CD14-positive monocyte (primary cell): ENCODE results near the gene USP17L30. TPM values are rescaled to one million over a fixed set of nuclear protein-coding genes. Genes with fewer than 3 reads are reported as not detected.
"Not testable (repeated sequence)": the region's sequence is repeated elsewhere in the genome, so short reads cannot be mapped to it uniquely, and the experiment has no call there.

Experiments
- DNase-seq, 3 donors: peaks; one replicate each; pipeline ENCODE4 v3.0.0-alpha.2; 2011 to 2022
- H2AFZ ChIP-seq: 2 replicates; pipeline ENCODE4 v1.6.0; 2012; ENCODE audit warnings: mild to moderate bottlenecking, low read depth, low read length, inconsistent platforms; ENCODE audit not compliant: insufficient read depth, poor library complexity, severe bottlenecking
- H3K27ac ChIP-seq, 2 donors: 1 replicate in 1 of 2; 2 replicates in 1 of 2; pipeline ENCODE4 v1.5.1; 2012 to 2013; ENCODE audit warnings: low read length in 2 of 2, control low read depth in 1 of 2, inconsistent platforms in 1 of 2, low read depth in 1 of 2, mild to moderate bottlenecking in 1 of 2
- H3K27me3 ChIP-seq, 2 donors: one replicate each; pipeline versions ENCODE4 v1.6.0 to v1.6.1; 2011 to 2013; ENCODE audit warnings: low read length in 2 of 2; ENCODE audit not compliant: control insufficient read depth in 2 of 2, insufficient read depth in 2 of 2
- H3K36me3 ChIP-seq, 2 donors: replicated peaks in 1 of 2; 1 replicate in 1 of 2; 2 replicates in 1 of 2; pipeline versions ENCODE4 v1.5.1 to v1.6.1; 2012 to 2013; ENCODE audit warnings: low read length in 2 of 2, control low read depth in 1 of 2, inconsistent platforms in 1 of 2, mild to moderate bottlenecking in 1 of 2; ENCODE audit not compliant: insufficient read depth in 2 of 2, control insufficient read depth in 1 of 2
- H3K4me1 ChIP-seq, 2 donors: 1 replicate in 1 of 2; 2 replicates in 1 of 2; pipeline versions ENCODE4 v1.5.1 to v1.6.1; 2012 to 2013; ENCODE audit warnings: low read length in 2 of 2, control low read depth in 1 of 2, inconsistent platforms in 1 of 2, mild to moderate bottlenecking in 1 of 2, moderate library complexity in 1 of 2; ENCODE audit not compliant: insufficient read depth in 2 of 2, control insufficient read depth in 1 of 2
- H3K4me2 ChIP-seq: replicated peaks from 2 replicates; pipeline ENCODE3; 2012; ENCODE audit warnings: low read length, moderate library complexity, mild to moderate bottlenecking; ENCODE audit not compliant: poor library complexity, severe bottlenecking; ENCODE audit errors: extremely low read depth
- H3K4me3 ChIP-seq, 3 experiments: fragments of 200-600 bp in 1 of 3; sonication (generic) in 1 of 3; replicated peaks in 1 of 3; 1 replicate in 2 of 3; 2 replicates in 1 of 3; pipeline ENCODE4 v1.5.1; 2011 to 2013; ENCODE audit warnings: low read length in 3 of 3, mild to moderate bottlenecking in 3 of 3, control low read depth in 2 of 3, low read depth in 2 of 3, inconsistent platforms in 1 of 3, moderate library complexity in 1 of 3
- H3K79me2 ChIP-seq: 2 replicates; pipeline ENCODE4 v1.6.0; 2012; ENCODE audit warnings: mild to moderate bottlenecking, control low read depth, inconsistent platforms, low read length, moderate library complexity; ENCODE audit not compliant: insufficient read depth
- H3K9ac ChIP-seq: 2 replicates; pipeline ENCODE4 v1.6.0; 2017; ENCODE audit warnings: low read length, mild to moderate bottlenecking; ENCODE audit not compliant: insufficient read depth, poor library complexity, severe bottlenecking
- H3K9me3 ChIP-seq, 2 donors: replicated peaks in 1 of 2; 1 replicate in 1 of 2; 2 replicates in 1 of 2; pipeline versions ENCODE4 v1.5.1 to v1.6.1; 2012 to 2013; ENCODE audit warnings: low read length in 2 of 2, control low read depth in 1 of 2; ENCODE audit not compliant: control insufficient read depth in 1 of 2, insufficient read depth in 1 of 2
- H4K20me1 ChIP-seq: 2 replicates; pipeline ENCODE4 v1.6.0; 2012; ENCODE audit warnings: mild to moderate bottlenecking, low read length, control low read depth, moderate library complexity; ENCODE audit not compliant: insufficient read depth
- H3K27ac Mint-ChIP-seq, 7 donors: one replicate each; pipeline ENCODE4 v1.8.0; 2020; ENCODE audit warnings: mild to moderate bottlenecking in 7 of 7, mixed read lengths in 7 of 7, moderate library complexity in 6 of 7, inconsistent platforms in 2 of 7
- H3K27me3 Mint-ChIP-seq, 3 donors: one replicate each; pipeline ENCODE4 v1.8.0; 2021 to 2022; ENCODE audit warnings: low read depth in 3 of 3, mild to moderate bottlenecking in 3 of 3, mixed read lengths in 3 of 3, moderate library complexity in 3 of 3, inconsistent platforms in 1 of 3
- H3K36me3 Mint-ChIP-seq, 2 donors: one replicate each; pipeline ENCODE4 v1.8.0; 2020; ENCODE audit warnings: mixed read lengths in 2 of 2, inconsistent platforms in 1 of 2, mild to moderate bottlenecking in 1 of 2
- H3K4me1 Mint-ChIP-seq: one replicate; pipeline ENCODE4 v1.8.0; 2020; ENCODE audit warnings: mild to moderate bottlenecking, mixed read lengths
- H3K4me3 Mint-ChIP-seq, 2 donors: one replicate each; pipeline ENCODE4 v1.8.0; 2020; ENCODE audit warnings: mild to moderate bottlenecking in 2 of 2, mixed read lengths in 2 of 2, moderate library complexity in 1 of 2
- H3K9me3 Mint-ChIP-seq, 7 donors: one replicate each; pipeline ENCODE4 v1.8.0; 2020 to 2022; ENCODE audit warnings: mixed read lengths in 7 of 7, mild to moderate bottlenecking in 6 of 7, moderate library complexity in 6 of 7, inconsistent platforms in 2 of 7
- WGBS: methylation state at CpG from one replicate; pipeline ENCODE4 v1.1.5; 2013; ENCODE audit warnings: missing lambda C conversion rate; ENCODE audit not compliant: insufficient coverage; 5-methylcytosine and 5-hydroxymethylcytosine counted together
- intact Hi-C, 2 donors: fragments of 100-400 bp; cut with micrococcal nuclease; formaldehyde crosslinking; loops; one replicate each; pipeline versions ENCODE4 v1.15.0 to v1.15.1; 2023
- polyA minus RNA-seq: library from RNA; depleted of rRNA, polyadenylated mRNA; stranded (reverse); fragments of >200 nt; gene quantifications from 2 replicates; pipeline ENCODE4 v1.2.3, GENCODE V29; 2012
- polyA plus RNA-seq, 3 donors: library from polyadenylated mRNA; depleted of rRNA in 1 of 3; unstranded in 2 of 3; stranded (reverse) in 1 of 3; fragments of 300-500 nt in 2 of 3; fragments of >200 nt in 1 of 3; fragmentation: Illumina TruSeq in 2 of 3; gene quantifications; 1 replicate in 2 of 3; 2 replicates in 1 of 3; pipeline ENCODE4 v1.2.3, GENCODE V29; 2012 to 2021
- total RNA-seq, 12 experiments: library from RNA in 1 of 12; stranded (reverse) in 1 of 12; fragments of 120-200 nt in 1 of 12; gene quantifications; one replicate each; pipeline ENCODE4 v1.2.4 and lab custom pipeline; 2013 to 2026; ENCODE audit warnings: mixed read lengths in 6 of 12, inconsistent platforms in 1 of 12

USP17L30 gene
- not detected for total RNA-seq (2013)
- polyA plus RNA-seq (not detected), polyA minus RNA-seq (not detected in 2 replicates), total RNA-seq (lab: John Stamatoyannopoulos, UW) (0 reads per million in 11 experiments)

GRCh38 chr4:9362829-9363228, at the start of gene USP17L30:
USP17L30 (plus strand) TSS chr4:9363129; CDS start chr4:9363129, 0 bp downstream.
- H3K9ac ChIP-seq, H3K4me1 Mint-ChIP-seq, H3K27me3 Mint-ChIP-seq, H2AFZ ChIP-seq, H3K27me3 ChIP-seq, H4K20me1 ChIP-seq, H3K27ac ChIP-seq, H3K4me2 ChIP-seq, H3K4me3 Mint-ChIP-seq, H3K79me2 ChIP-seq, H3K4me3 ChIP-seq, H3K4me1 ChIP-seq, H3K9me3 Mint-ChIP-seq, H3K27ac Mint-ChIP-seq, H3K36me3 Mint-ChIP-seq, intact Hi-C loops, H3K36me3 ChIP-seq, DNase-seq, H3K9me3 ChIP-seq: not testable (repeated sequence)
- WGBS: no CpG with 5 or more reads among the region's 15 CpGs

GRCh38 chr4:9324191-9324590, 38.7 kb upstream of the USP17L30 start:
- WGBS: no CpG with 5 or more reads among the region's 13 CpGs
- H3K27ac Mint-ChIP-seq, H3K79me2 ChIP-seq, H4K20me1 ChIP-seq, H3K4me3 ChIP-seq, H3K9me3 Mint-ChIP-seq, H3K4me2 ChIP-seq, H3K9ac ChIP-seq, H3K4me3 Mint-ChIP-seq, H3K4me1 Mint-ChIP-seq, H3K27me3 ChIP-seq, H2AFZ ChIP-seq, intact Hi-C loops, H3K27me3 Mint-ChIP-seq, H3K36me3 Mint-ChIP-seq, DNase-seq, H3K27ac ChIP-seq, H3K36me3 ChIP-seq, H3K9me3 ChIP-seq, H3K4me1 ChIP-seq: not testable (repeated sequence)

GRCh38 chr4:9324865-9325264, 38.1 kb upstream of the USP17L30 start, which contains the start of gene USP17L24:
USP17L24 (plus strand) TSS chr4:9325165; CDS start chr4:9325165, 0 bp downstream.
- H3K36me3 Mint-ChIP-seq, H3K4me1 ChIP-seq, H3K4me3 Mint-ChIP-seq, H4K20me1 ChIP-seq, DNase-seq, H3K9me3 Mint-ChIP-seq, H3K27ac Mint-ChIP-seq, H3K9ac ChIP-seq, H3K9me3 ChIP-seq, H3K4me1 Mint-ChIP-seq, H3K36me3 ChIP-seq, H3K4me2 ChIP-seq, H3K27me3 ChIP-seq, H3K79me2 ChIP-seq, H3K27ac ChIP-seq, H3K27me3 Mint-ChIP-seq, H3K4me3 ChIP-seq, intact Hi-C loops, H2AFZ ChIP-seq: not testable (repeated sequence)
- WGBS: no CpG with 5 or more reads among the region's 15 CpGs

GRCh38 chr4:9329611-9330010, 33.3 kb upstream of the USP17L30 start, which contains the start of gene USP17L25:
USP17L25 (plus strand) TSS chr4:9329911; CDS start chr4:9329911, 0 bp downstream.
- H3K79me2 ChIP-seq, H4K20me1 ChIP-seq, H3K9ac ChIP-seq, H3K4me3 Mint-ChIP-seq, DNase-seq, H3K27me3 ChIP-seq, H3K4me3 ChIP-seq, H3K4me1 Mint-ChIP-seq, H2AFZ ChIP-seq, H3K4me1 ChIP-seq, H3K36me3 ChIP-seq, H3K4me2 ChIP-seq, H3K27ac Mint-ChIP-seq, H3K9me3 Mint-ChIP-seq, intact Hi-C loops, H3K9me3 ChIP-seq, H3K27me3 Mint-ChIP-seq, H3K27ac ChIP-seq, H3K36me3 Mint-ChIP-seq: not testable (repeated sequence)
- WGBS: no CpG with 5 or more reads among the region's 15 CpGs
